Hepatocyte (in vitro differentiated cells): Measurements from ENCODE around the gene GORAB.

Experiments used
- EZH2 ChIP-seq: fragments of 200-600 bp; sonication (generic); IDR thresholded peaks from 2 replicates; pipeline ENCODE4 v1.6.1; 2016; ENCODE audit warnings: antibody characterized with exemption, mild to moderate bottlenecking, borderline replicate concordance
- EZH2phosphoT487 ChIP-seq: fragments of 200-600 bp; sonication (generic); IDR thresholded peaks from one replicate; pipeline ENCODE4 v1.6.1; 2018; ENCODE audit warnings: antibody characterized with exemption, mild to moderate bottlenecking, low read depth, moderate library complexity; ENCODE audit not compliant: unreplicated experiment, severe bottlenecking
- TF ChIP-seq, protein P1 (sequence below): fragments of 200-600 bp; sonication (generic); IDR thresholded peaks from 2 replicates; pipeline ENCODE4 v1.5.1; 2016; ENCODE audit warnings: antibody characterized with exemption, mild to moderate bottlenecking; ENCODE audit not compliant: poor library complexity

DNA sequence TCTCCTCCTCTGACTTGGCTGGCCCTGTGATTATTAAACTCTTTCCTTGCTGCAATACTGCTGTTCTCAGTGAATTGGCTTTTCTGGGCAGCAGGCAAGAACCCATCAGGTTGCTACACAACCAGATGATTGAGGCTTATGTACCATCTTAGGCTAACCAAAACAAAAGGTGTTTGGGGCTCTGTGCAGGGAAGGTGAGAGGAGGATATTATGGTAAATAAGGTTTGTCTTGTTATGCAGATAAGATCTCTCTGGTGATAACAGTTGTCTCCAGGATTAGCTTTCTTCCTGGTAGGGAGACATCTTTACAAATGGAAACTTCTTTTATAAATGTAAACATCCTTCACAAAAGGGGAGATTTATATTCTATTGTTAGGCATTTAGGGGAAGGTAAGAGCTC lies 44.5 kb upstream of the GORAB start:
- no peak for TF ChIP-seq EZH2phosphoT487
- TF ChIP-seq, protein P1, sequence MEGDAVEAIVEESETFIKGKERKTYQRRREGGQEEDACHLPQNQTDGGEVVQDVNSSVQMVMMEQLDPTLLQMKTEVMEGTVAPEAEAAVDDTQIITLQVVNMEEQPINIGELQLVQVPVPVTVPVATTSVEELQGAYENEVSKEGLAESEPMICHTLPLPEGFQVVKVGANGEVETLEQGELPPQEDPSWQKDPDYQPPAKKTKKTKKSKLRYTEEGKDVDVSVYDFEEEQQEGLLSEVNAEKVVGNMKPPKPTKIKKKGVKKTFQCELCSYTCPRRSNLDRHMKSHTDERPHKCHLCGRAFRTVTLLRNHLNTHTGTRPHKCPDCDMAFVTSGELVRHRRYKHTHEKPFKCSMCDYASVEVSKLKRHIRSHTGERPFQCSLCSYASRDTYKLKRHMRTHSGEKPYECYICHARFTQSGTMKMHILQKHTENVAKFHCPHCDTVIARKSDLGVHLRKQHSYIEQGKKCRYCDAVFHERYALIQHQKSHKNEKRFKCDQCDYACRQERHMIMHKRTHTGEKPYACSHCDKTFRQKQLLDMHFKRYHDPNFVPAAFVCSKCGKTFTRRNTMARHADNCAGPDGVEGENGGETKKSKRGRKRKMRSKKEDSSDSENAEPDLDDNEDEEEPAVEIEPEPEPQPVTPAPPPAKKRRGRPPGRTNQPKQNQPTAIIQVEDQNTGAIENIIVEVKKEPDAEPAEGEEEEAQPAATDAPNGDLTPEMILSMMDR, result no peak
- TF ChIP-seq EZH2, result no peak
